Endodermal cell (in vitro differentiated cells): ENCODE results near the gene SHANK3. TPM values are rescaled to one million over a fixed set of nuclear protein-coding genes. Genes with fewer than 3 reads are reported as not detected.
"Not testable (repeated sequence)": the region's sequence is repeated elsewhere in the genome, so short reads cannot be mapped to it uniquely, and the experiment has no call there.

Source experiments
- DNase-seq: peaks from one replicate; pipeline ENCODE4 v3.0.0-alpha.2; 2017
- H3K27ac ChIP-seq: 2 replicates; pipeline ENCODE4 v1.5.1; 2013; ENCODE audit warnings: mild to moderate bottlenecking, low read depth, low read length, moderate library complexity
- H3K27me3 ChIP-seq: 2 replicates; pipeline ENCODE4 v1.6.1; 2013; ENCODE audit warnings: mild to moderate bottlenecking, low read length, moderate library complexity; ENCODE audit not compliant: insufficient read depth, control insufficient read depth, poor library complexity, severe bottlenecking
- H3K36me3 ChIP-seq: 2 replicates; pipeline ENCODE4 v1.7.0; 2013; ENCODE audit warnings: mild to moderate bottlenecking, low read length, moderate library complexity; ENCODE audit not compliant: control insufficient read depth, insufficient read depth
- H3K4me1 ChIP-seq: one replicate; pipeline ENCODE4 v1.7.0; 2013; ENCODE audit warnings: low read length; ENCODE audit not compliant: control insufficient read depth, insufficient read depth
- H3K4me3 ChIP-seq: 2 replicates; pipeline ENCODE4 v1.5.1; 2013; ENCODE audit warnings: mild to moderate bottlenecking, low read length, moderate library complexity
- H3K9ac ChIP-seq: 2 replicates; pipeline ENCODE4 v1.6.1; 2013; ENCODE audit warnings: mild to moderate bottlenecking, low read length, moderate library complexity; ENCODE audit not compliant: poor library complexity, severe bottlenecking; ENCODE audit errors: extremely low read depth
- H3K9me3 ChIP-seq: 2 replicates; pipeline ENCODE4 v1.6.1; 2013; ENCODE audit warnings: mild to moderate bottlenecking, low read length, moderate library complexity; ENCODE audit not compliant: control insufficient read depth
- H3K27ac Mint-ChIP-seq: 2 replicates; pipeline ENCODE4 v1.8.0; 2020; ENCODE audit warnings: mixed read lengths
- H3K27me3 Mint-ChIP-seq: 2 replicates; pipeline ENCODE4 v1.8.0; 2021; ENCODE audit warnings: mild to moderate bottlenecking, mixed read lengths; ENCODE audit not compliant: insufficient read depth
- H3K36me3 Mint-ChIP-seq: 2 replicates; pipeline ENCODE4 v1.8.0; 2020; ENCODE audit warnings: low read depth, mixed read lengths
- H3K4me1 Mint-ChIP-seq: 2 replicates; pipeline ENCODE4 v1.8.0; 2020; ENCODE audit warnings: mixed read lengths
- H3K4me3 Mint-ChIP-seq: 2 replicates; pipeline ENCODE4 v1.8.0; 2020; ENCODE audit warnings: mild to moderate bottlenecking, moderate library complexity, mixed read lengths
- H3K9me3 Mint-ChIP-seq: 2 replicates; pipeline ENCODE4 v1.8.0; 2020; ENCODE audit warnings: mild to moderate bottlenecking, mixed read lengths
- CTCF ChIP-seq: fragments of 200-600 bp; sonication (generic); conservative IDR thresholded peaks from 2 replicates; pipeline ENCODE4 v1.5.0; 2021; ENCODE audit warnings: antibody characterized with exemption, mild to moderate bottlenecking
- whole genome bisulfite sequencing, 2 experiments: methylation state at CpG; one replicate each; pipeline versions ENCODE4 v1.1.5 to v1.1.7; 2013; ENCODE audit warnings: missing lambda C conversion rate in 2 of 2, mixed read lengths in 1 of 2; ENCODE audit not compliant: insufficient coverage in 1 of 2, insufficient read length in 1 of 2; 5-methylcytosine and 5-hydroxymethylcytosine counted together
- total RNA-seq, 2 donors: library from RNA; stranded (reverse); fragmentation: NEBNext Ultra II Directional in 1 of 2; extraction: Animal tissue kit (Norgen Biotek cat#: 25700) in 1 of 2; gene quantifications; 2 replicates in 1 of 2; 3 replicates in 1 of 2; pipeline ENCODE4 v1.2.1, GENCODE V29; 2021

Gene SHANK3
- total RNA-seq, 2 donors from 2014 or later: 9.4 to 11.1 TPM

DNA sequence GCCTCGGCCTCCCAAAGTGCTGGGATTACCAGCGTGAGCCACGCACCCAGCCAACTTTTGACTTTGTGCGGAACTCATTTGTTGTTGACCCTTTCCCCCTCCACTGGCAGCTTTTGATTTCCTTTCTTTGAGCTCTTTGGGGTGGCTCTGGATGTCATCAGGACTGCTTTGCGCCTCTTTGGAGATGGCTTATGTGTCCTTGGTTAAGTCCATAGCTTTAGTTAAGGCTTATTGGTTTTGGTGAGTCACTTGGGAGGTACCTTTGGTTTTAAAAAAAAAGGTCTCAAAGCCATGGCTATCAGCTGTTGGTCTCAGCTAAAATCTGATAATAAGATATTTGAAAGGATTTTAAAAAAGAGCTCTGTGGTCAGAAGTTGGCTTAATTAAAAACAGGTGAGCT, 39.5 kb upstream of the SHANK3 start:
- H3K27me3 ChIP-seq: no peaks in the 10 kb centered on the region
- H3K27ac ChIP-seq: no peak overlapping the region
- no peak overlapping the region for H3K4me3 Mint-ChIP-seq
- TF ChIP-seq CTCF: no peak
- no peak for DNase-seq
- no peaks in the 10 kb centered on the region for H3K9me3 Mint-ChIP-seq
- H3K36me3 Mint-ChIP-seq: no peaks in the 10 kb centered on the region
- H3K9ac ChIP-seq: no peak overlapping the region
- no peak overlapping the region for H3K27ac Mint-ChIP-seq
- H3K4me1 Mint-ChIP-seq: peaks cover 6% of the 10 kb centered on the region
- 91 to 100% methylated on average over 4 to 5 of the region's 5 CpGs for WGBS, 2 experiments
- peaks cover 31% of the 10 kb centered on the region for H3K27me3 Mint-ChIP-seq
- no peaks in the 10 kb centered on the region for H3K4me1 ChIP-seq
- no peak overlapping the region for H3K4me3 ChIP-seq
- H3K9me3 ChIP-seq: no peaks in the 10 kb centered on the region
- no peaks in the 10 kb centered on the region for H3K36me3 ChIP-seq

DNA sequence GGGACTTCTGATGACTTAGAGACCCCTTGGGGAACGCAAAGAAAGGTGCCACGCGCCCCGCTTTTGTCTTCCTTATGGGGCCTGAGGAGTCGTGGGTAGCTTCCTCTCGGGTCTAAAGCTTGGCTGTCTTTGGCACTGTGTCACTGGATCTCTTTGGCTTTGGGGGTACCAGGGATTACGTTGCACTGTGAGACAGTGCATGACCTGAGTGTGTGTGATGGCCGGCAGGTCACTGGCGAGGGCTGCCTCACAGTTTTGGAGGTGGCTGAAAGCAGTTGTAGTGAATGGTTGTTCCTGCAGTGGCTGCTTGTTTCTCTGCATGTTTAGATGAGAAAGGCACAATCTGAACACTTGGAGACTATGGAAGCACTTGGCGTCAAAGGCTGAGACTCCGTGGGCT, 38.9 kb upstream of the SHANK3 start:
- no peak overlapping the region for H3K9ac ChIP-seq
- H3K4me3 Mint-ChIP-seq: no peak overlapping the region

DNA sequence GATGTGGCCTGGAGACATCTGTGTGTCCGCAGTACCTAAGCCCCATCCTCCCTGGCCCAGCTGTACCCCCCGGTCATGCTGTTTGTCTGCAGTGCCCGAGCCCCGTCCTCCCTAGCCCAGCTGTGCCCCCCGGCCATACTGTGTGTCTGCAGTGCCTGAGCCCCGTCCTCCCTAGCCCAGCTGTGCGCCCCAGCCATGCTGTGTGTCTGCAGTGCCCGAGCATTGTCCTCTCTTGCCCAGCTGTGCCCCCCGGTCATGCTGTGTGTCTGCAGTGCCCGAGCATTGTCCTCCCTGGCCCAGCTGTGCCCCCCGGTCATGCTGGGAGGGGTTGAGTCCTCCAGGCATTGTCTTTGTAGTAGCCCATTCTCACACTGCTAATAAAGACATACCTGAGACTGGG, 37.0 kb upstream of the SHANK3 start:
- Histone ChIP-seq H3K27me3 (no peaks in the 10 kb centered on the region), H3K9ac (no peak overlapping the region), H3K4me3 (no peak overlapping the region), H3K4me1 (no peaks in the 10 kb centered on the region), H3K27ac (no peak overlapping the region), H3K36me3 (no peaks in the 10 kb centered on the region), H3K9me3 (no peaks in the 10 kb centered on the region)
- Mint-ChIP-seq H3K4me3 (no peak overlapping the region), H3K27me3 (peaks cover 20% of the 10 kb centered on the region), H3K9me3 (no peaks in the 10 kb centered on the region), H3K27ac (no peak overlapping the region), H3K4me1 (no peaks in the 10 kb centered on the region), H3K36me3 (no peaks in the 10 kb centered on the region)
- no peak for TF ChIP-seq CTCF
- DNase-seq: no peak
- WGBS, 2 experiments: 90 to 100% methylated on average over 9 to 11 of the region's 11 CpGs

More for the DNA sequence above, 38.9 kb upstream of the SHANK3 start:
- Histone ChIP-seq H3K27ac (no peak overlapping the region), H3K27me3 (no peaks in the 10 kb centered on the region), H3K4me3 (no peak overlapping the region), H3K9me3 (no peaks in the 10 kb centered on the region), H3K4me1 (no peaks in the 10 kb centered on the region), H3K36me3 (no peaks in the 10 kb centered on the region)
- no peak for TF ChIP-seq CTCF
- Mint-ChIP-seq H3K27ac (no peak overlapping the region), H3K4me1 (peaks cover 1% of the 10 kb centered on the region), H3K27me3 (peaks cover 26% of the 10 kb centered on the region), H3K36me3 (no peaks in the 10 kb centered on the region), H3K9me3 (no peaks in the 10 kb centered on the region)
- no peak for DNase-seq
- 84 to 90% methylated on average over 9 to 11 of the region's 11 CpGs for WGBS, 2 experiments

DNA sequence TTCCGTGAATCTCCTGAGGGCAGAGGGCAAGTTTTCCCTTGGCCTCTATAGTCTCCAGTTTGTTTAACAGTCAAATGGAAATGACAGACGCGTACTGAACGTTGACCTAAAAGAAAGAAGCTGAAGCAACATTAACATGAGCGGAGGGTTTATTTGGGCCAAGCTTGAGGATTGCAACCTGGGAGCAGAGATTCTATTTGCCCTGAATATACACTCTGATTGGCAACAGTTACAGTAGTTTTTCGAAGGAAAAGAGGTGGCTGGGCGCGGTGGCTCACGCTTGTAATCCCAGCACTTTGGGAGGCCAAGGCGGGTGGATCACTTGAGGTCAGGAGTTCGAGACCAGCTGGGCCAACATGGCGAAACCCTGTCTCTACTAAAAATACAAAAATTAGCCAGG, 32.3 kb upstream of the SHANK3 start:
- not testable (repeated sequence) for DNase-seq, H3K9me3 Mint-ChIP-seq

More for the DNA sequence above, 32.3 kb upstream of the SHANK3 start:
- WGBS, 2 experiments: 93 to 95% methylated on average over 8 to 12 of the region's 12 CpGs
- not testable (repeated sequence) for H3K4me1 ChIP-seq, H3K9ac ChIP-seq, H3K9me3 ChIP-seq, H3K4me3 Mint-ChIP-seq, H3K27ac Mint-ChIP-seq, H3K36me3 ChIP-seq, H3K4me1 Mint-ChIP-seq, H3K36me3 Mint-ChIP-seq, H3K4me3 ChIP-seq, H3K27ac ChIP-seq
- peaks cover 22% of the 10 kb centered on the region for H3K27me3 ChIP-seq
- peaks cover 16% of the 10 kb centered on the region for H3K27me3 Mint-ChIP-seq
